SW480 (cell line): ENCODE results near the gene NR2F1.

Experiments
- DNase-seq: peaks from one replicate; pipeline ENCODE4 v3.0.0-alpha.2; 2016; ENCODE audit warnings: low spot score

NR2F1 gene

DNA sequence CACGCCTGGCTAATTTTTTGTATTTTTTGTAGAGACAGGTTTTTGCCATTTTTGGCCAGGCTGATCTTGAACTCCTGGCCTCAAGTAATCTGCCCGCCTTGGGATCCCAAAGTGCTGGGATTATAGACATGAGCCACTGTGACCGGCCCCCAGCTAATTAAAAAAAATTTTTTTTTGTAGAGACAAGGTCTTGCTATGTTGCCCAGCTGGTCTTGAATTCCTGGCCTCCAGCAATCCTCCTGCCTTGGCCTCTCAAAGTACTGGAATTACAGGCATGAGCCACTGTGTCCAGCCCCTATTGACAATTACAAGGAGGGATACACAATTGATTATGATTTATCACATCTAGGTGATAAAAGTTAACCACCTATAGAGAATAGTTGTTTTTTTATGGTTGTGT is 59.5 kb downstream of the NR2F1 start:
- DNase-seq = no peak
